ENCODE data around the gene ZNF428. TPM values are rescaled to one million over a fixed set of nuclear protein-coding genes. Genes with fewer than 3 reads are reported as not detected.
A peak's percentile ranks its signal among the peaks of the same experiment; 100 is the strongest.

The ZNF428 gene
- total and polyA plus RNA-seq, 2 of the 8 experiments (the other 6 are each of a cell fraction or from before 2014, with no cell fraction given): 7.8 to 16.7 TPM

DNA sequence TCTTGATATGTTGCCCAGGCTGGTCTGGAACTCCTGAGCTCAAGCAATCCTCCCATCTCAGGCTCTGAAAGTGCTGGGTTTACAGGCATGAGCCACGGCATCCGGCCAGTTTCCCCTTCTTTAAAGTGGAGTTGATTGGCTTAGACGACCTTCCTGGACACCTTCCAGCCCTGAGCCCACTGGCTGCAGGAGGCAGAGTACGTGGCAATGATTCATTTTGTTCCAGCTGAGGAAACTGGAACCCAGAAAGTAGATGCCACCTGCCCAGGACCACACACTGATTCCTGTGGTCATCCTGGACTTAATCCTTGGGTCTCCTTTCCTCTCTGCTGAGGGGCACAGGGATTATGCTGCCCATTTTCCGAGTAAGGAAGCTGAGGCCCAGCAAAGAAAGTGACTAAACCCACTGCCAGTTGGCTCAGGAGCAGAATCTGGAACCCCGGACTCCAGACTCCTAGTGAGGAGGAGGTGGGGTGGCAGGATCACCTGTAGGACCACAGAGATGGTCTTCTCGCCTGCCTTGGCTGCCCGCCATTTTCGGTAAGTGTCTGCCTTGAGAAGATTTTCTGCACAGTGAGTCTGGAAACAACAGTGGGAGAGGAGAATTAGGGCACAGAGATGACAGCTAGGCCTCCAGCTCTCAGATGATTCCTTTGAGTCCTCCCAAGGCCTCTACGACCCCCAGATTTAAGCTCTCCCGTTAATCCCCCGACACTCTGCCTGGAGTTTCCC lies 44.8 kb downstream of the ZNF428 start:
- no peak overlapping the region for H3K56ac ChIP-seq (replicated peaks; ENCODE audit: insufficient read length, low read depth, low read length)
- no peak overlapping the region for H2AK5ac ChIP-seq (ENCODE audit: low read depth, low read length)
- no peak overlapping the region for H3K14ac ChIP-seq (ENCODE audit: insufficient read length)
- no peak overlapping the region for H2BK5ac ChIP-seq (ENCODE audit: low read depth, low read length)
- H3K4me3 ChIP-seq (ENCODE audit: extremely low read depth in 1 of 4, insufficient read depth in 2 of 4, low read depth in 3 of 4, low read length in 4 of 4): peak overlapping the region; percentile 66 to 89 (median 76)
- peaks cover 0 to 8% of the 10 kb centered on the region in 2 experiments; a peak in 2 of 4 replicates for H3K79me2 ChIP-seq (ENCODE audit: control insufficient read depth in 1 of 2, insufficient read depth in 2 of 2, low read length in 2 of 2)
- no peaks in the 10 kb centered on the region for H3K9me3 ChIP-seq (ENCODE audit: insufficient read depth in 2 of 2, low read depth in 1 of 2, low read length in 1 of 2)
- no peak overlapping the region for H4K91ac ChIP-seq (replicated peaks; ENCODE audit: insufficient read length, low read length)
- DNase-seq (ENCODE audit: low read depth in 1 of 2, low spot score in 2 of 2) (no peak), FAIRE-seq (no peak)
- H3K36me3 ChIP-seq (ENCODE audit: control insufficient read depth in 2 of 4, insufficient read depth in 4 of 4, low read length in 3 of 4): no peaks in the 10 kb centered on the region; a peak in 2 of 8 replicates
- 71% methylated on average over 12 of the region's 12 CpGs; no CpG with 5 or more reads in 1 of the 2 experiments for WGBS, 2 experiments (ENCODE audit: extremely low coverage in 1 of 2, insufficient coverage in 1 of 2, insufficient read length in 1 of 2, insufficient replicate concordance in 2 of 2, low coverage in 1 of 2, low lambda C conversion rate in 2 of 2, missing lambda C conversion rate in 1 of 2)
- H4K8ac ChIP-seq (ENCODE audit: extremely low read depth, insufficient read depth, low read length): peak overlapping the region; percentile 76; the same call in 1 of the 2 replicates
- TF ChIP-seq SIRT6 (IDR thresholded peaks at IDR 0.05; ENCODE audit: low read length) (no peak), BCL11A (IDR thresholded peaks at IDR 0.05; ENCODE audit: low read depth in 2 of 2, low read length in 2 of 2) (no peak), CBX5 (IDR thresholded peaks at IDR 0.05; ENCODE audit: low read depth, low read length) (no peak), POLR2A (IDR thresholded peaks at IDR 0.05; ENCODE audit: control extremely low read depth in 1 of 2, low read depth in 2 of 2, low read length in 2 of 2) (no peak), BRCA1 (IDR thresholded peaks at IDR 0.05; ENCODE audit: low read depth, low read length) (no peak), SIN3A (conservative IDR thresholded peaks at IDR 0.05 in 1 of 2, IDR thresholded peaks at IDR 0.05 in 1 of 2; ENCODE audit: low read depth in 1 of 2, low read length in 2 of 2) (no peak), POU5F1 (IDR thresholded peaks at IDR 0.05; ENCODE audit: low read depth, low read length) (no peak), RBBP5 (IDR thresholded peaks at IDR 0.05; ENCODE audit: borderline replicate concordance, low read depth, low read length) (no peak), CBX8 (IDR thresholded peaks at IDR 0.05; ENCODE audit: borderline replicate concordance, low read depth, low read length) (no peak), SIX5 (IDR thresholded peaks at IDR 0.05; ENCODE audit: low read depth, low read length) (no peak), CEBPB (IDR thresholded peaks at IDR 0.05; ENCODE audit: low read depth, low read length) (no peak), TBP (IDR thresholded peaks at IDR 0.05; ENCODE audit: low read depth, low read length) (no peak)
- 0 out of 2 replicates have a peak overlapping the region, but pooled peaks have one; percentile 37 for H2BK20ac ChIP-seq (ENCODE audit: low read length)
- H3K18ac ChIP-seq (ENCODE audit: extremely low read depth, low read length): no peak overlapping the region
- no peak overlapping the region for H2BK15ac ChIP-seq (ENCODE audit: low read length)
- no peaks in the 10 kb centered on the region for H3K27me3 ChIP-seq (replicated peaks in 1 of 4; ENCODE audit: control insufficient read depth in 3 of 4, extremely low read depth in 1 of 4, insufficient read depth in 3 of 4, low read length in 3 of 4)
- H4K20me1 ChIP-seq (replicated peaks in 1 of 2; ENCODE audit: control insufficient read depth in 1 of 2, insufficient read depth in 2 of 2, low read length in 2 of 2): peaks cover 0 to 4% of the 10 kb centered on the region in 2 experiments
- H2BK120ac ChIP-seq (replicated peaks; ENCODE audit: low read depth, low read length): no peak overlapping the region
- H3K4me1 ChIP-seq (replicated peaks in 1 of 4; ENCODE audit: control insufficient read depth in 3 of 4, insufficient read depth in 4 of 4, low read length in 3 of 4): peaks cover 0 to 16% (median 10%) of the 10 kb centered on the region in 4 experiments; a peak in 6 of 7 replicates
- no peak overlapping the region for H3K23ac ChIP-seq (ENCODE audit: insufficient read length)
- POLR2A ChIA-PET (ENCODE audit: partially characterized antibody): interaction anchor here (0.6 to 5.2 kb wide), 10 partner anchors 8 to 41 kb away, joined by 3 to 36 read pairs (median 4); partner anchors contain the start of genes IRGQ, ZNF575 and ZNF576
- no peak overlapping the region for H3K4ac ChIP-seq (replicated peaks; ENCODE audit: insufficient read length, low read depth, low read length)
- H3K23me2 ChIP-seq (ENCODE audit: low read depth, low read length): peaks cover 12% of the 10 kb centered on the region
- peak overlapping the region; percentile 48 for H3K27ac ChIP-seq (ENCODE audit: low read depth, low read length)
- H4K5ac ChIP-seq (ENCODE audit: insufficient read length, low read depth, low read length): no peak overlapping the region
- H3K79me1 ChIP-seq (ENCODE audit: low read depth, low read length): peaks cover 11% of the 10 kb centered on the region
- H2BK12ac ChIP-seq (ENCODE audit: low read depth, low read length): peak overlapping the region; percentile 50; the same call in 1 of the 2 replicates
- H3K4me2 ChIP-seq (ENCODE audit: insufficient read depth in 1 of 2, low read depth in 2 of 2, low read length in 2 of 2): peak overlapping the region; percentile 79 to 82
- no peak overlapping the region for H2AFZ ChIP-seq (ENCODE audit: low read length)
- peak overlapping the region; percentile 46 to 84 (median 68) for H3K9ac ChIP-seq (replicated peaks in 1 of 4; ENCODE audit: extremely low read depth in 1 of 4, low read depth in 3 of 4, low read length in 3 of 4)
- CTCF ChIA-PET (ENCODE audit: partially characterized antibody): interaction anchor here (0.7 to 3.2 kb wide), 9 partner anchors 9 to 55 kb away, joined by 3 to 26 read pairs (median 4); partner anchors contain the start of gene ZNF575
